Mesendoderm (in vitro differentiated cells): ENCODE data around the gene ZNF668.

Experiments
- DNase-seq: peaks from one replicate; pipeline ENCODE4 v3.0.0; 2013
- H2AK5ac ChIP-seq: 2 replicates; pipeline ENCODE4 v1.6.1; 2013; ENCODE audit warnings: low read length, inconsistent platforms
- H2BK120ac ChIP-seq: 2 replicates; pipeline ENCODE4 v1.6.1; 2013; ENCODE audit warnings: low read depth, mild to moderate bottlenecking, low read length, moderate library complexity, mixed read lengths
- H2BK15ac ChIP-seq: replicated peaks from 2 replicates; pipeline ENCODE4 v1.6.1; 2013; ENCODE audit warnings: low read depth, mild to moderate bottlenecking, moderate library complexity
- H2BK5ac ChIP-seq: 2 replicates; pipeline ENCODE4 v1.6.1; 2013; ENCODE audit warnings: low read length, inconsistent platforms
- H3K18ac ChIP-seq: 2 replicates; pipeline ENCODE4 v1.6.1; 2013; ENCODE audit warnings: mild to moderate bottlenecking, low read length, mixed read lengths
- H3K23ac ChIP-seq: one replicate; pipeline ENCODE4 v1.6.1; 2013; ENCODE audit warnings: low read length
- H3K27ac ChIP-seq: 2 replicates; pipeline ENCODE4 v1.5.1; 2013; ENCODE audit warnings: low read depth, mild to moderate bottlenecking, inconsistent platforms, low read length, moderate library complexity
- H3K27me3 ChIP-seq: 2 replicates; pipeline ENCODE4 v1.6.1; 2013; ENCODE audit warnings: low read length, control low read depth, mild to moderate bottlenecking, inconsistent platforms; ENCODE audit not compliant: insufficient read depth, poor library complexity
- H3K36me3 ChIP-seq: 2 replicates; pipeline ENCODE4 v1.6.1; 2013; ENCODE audit warnings: low read length, inconsistent platforms; ENCODE audit not compliant: control insufficient read depth, insufficient read depth
- H3K4ac ChIP-seq: one replicate; pipeline ENCODE4 v1.6.1; 2013; ENCODE audit warnings: low read depth, mild to moderate bottlenecking, low read length, moderate library complexity
- H3K4me1 ChIP-seq: 2 replicates; pipeline ENCODE4 v1.6.1; 2013; ENCODE audit warnings: low read depth, low read length, inconsistent platforms; ENCODE audit not compliant: control insufficient read depth
- H3K4me2 ChIP-seq: 2 replicates; pipeline ENCODE4 v1.6.1; 2013; ENCODE audit warnings: low read length
- H3K4me3 ChIP-seq: 2 replicates; pipeline ENCODE4 v1.5.1; 2013; ENCODE audit warnings: mild to moderate bottlenecking, low read length
- H3K56ac ChIP-seq: one replicate; pipeline ENCODE4 v1.6.1; 2013; ENCODE audit warnings: low read length
- H3K79me1 ChIP-seq: 2 replicates; pipeline ENCODE4 v1.6.1; 2013; ENCODE audit warnings: low read length, inconsistent platforms
- H3K79me2 ChIP-seq: 2 replicates; pipeline ENCODE4 v1.6.1; 2013; ENCODE audit warnings: mild to moderate bottlenecking, low read length; ENCODE audit not compliant: control insufficient read depth, insufficient read depth
- H3K9ac ChIP-seq: 2 replicates; pipeline ENCODE4 v1.6.1; 2013; ENCODE audit warnings: low read length, inconsistent platforms
- H4K5ac ChIP-seq: one replicate; pipeline ENCODE4 v1.6.1; 2013; ENCODE audit warnings: low read length
- H4K8ac ChIP-seq: one replicate; pipeline ENCODE4 v1.6.1; 2013; ENCODE audit warnings: low read depth, mild to moderate bottlenecking, control low read depth, low read length, moderate library complexity
- WGBS: extraction: QIAGEN DNeasy Blood & Tissue Kit; methylation state at CpG from one replicate; pipeline ENCODE4 v1.1.7; 2013; ENCODE audit warnings: low lambda C conversion rate, missing lambda C conversion rate; ENCODE audit not compliant: insufficient coverage; ENCODE audit errors: extremely low coverage; 5-methylcytosine and 5-hydroxymethylcytosine counted together

ZNF668 gene

GRCh38 chr16:31113121-31114120 is 39.4 kb upstream of the ZNF668 start:
- Histone ChIP-seq H2BK120ac (no peak overlapping the region), H3K79me1 (peaks cover 9% of the 10 kb centered on the region), H2AK5ac (no peak overlapping the region), H3K4me2 (no peak overlapping the region), H3K79me2 (peaks cover 5% of the 10 kb centered on the region), H3K27me3 (no peaks in the 10 kb centered on the region), H3K4me1 (no peaks in the 10 kb centered on the region), H3K27ac (no peak overlapping the region), H3K56ac (no peak overlapping the region), H3K4ac (no peak overlapping the region), H3K9ac (no peak overlapping the region), H2BK15ac (no peak overlapping the region), H2BK5ac (no peak overlapping the region), H3K4me3 (no peak overlapping the region), H3K23ac (no peak overlapping the region), H3K18ac (no peak overlapping the region), H4K8ac (no peak overlapping the region), H4K5ac (no peak overlapping the region), H3K36me3 (peaks cover 4% of the 10 kb centered on the region)
- DNase-seq, result no peak
- WGBS, result no CpG with 5 or more reads among the region's 5 CpGs

GRCh38 chr16:31112711-31113110 is 38.7 kb upstream of the ZNF668 start:
- Histone ChIP-seq H3K9ac (no peak overlapping the region), H3K4me2 (no peak overlapping the region), H3K27ac (no peak overlapping the region), H3K18ac (no peak overlapping the region), H2BK120ac (no peak overlapping the region), H2AK5ac (no peak overlapping the region), H4K8ac (no peak overlapping the region), H3K4me3 (no peak overlapping the region), H4K5ac (no peak overlapping the region), H2BK15ac (no peak overlapping the region), H3K36me3 (peaks cover 4% of the 10 kb centered on the region), H2BK5ac (no peak overlapping the region), H3K27me3 (no peaks in the 10 kb centered on the region), H3K79me1 (peaks cover 4% of the 10 kb centered on the region), H3K56ac (no peak overlapping the region), H3K4ac (no peak overlapping the region), H3K23ac (no peak overlapping the region), H3K4me1 (no peaks in the 10 kb centered on the region), H3K79me2 (no peaks in the 10 kb centered on the region)
- WGBS, result no CpG with 5 or more reads among the region's 2 CpGs
- no peak for DNase-seq

GRCh38 chr16:31111881-31112466 is 37.9 kb upstream of the ZNF668 start:
- no peak overlapping the region for H4K5ac ChIP-seq
- no peak overlapping the region for H3K56ac ChIP-seq
- no peak overlapping the region for H3K9ac ChIP-seq
- no CpG with 5 or more reads among the region's 23 CpGs for WGBS
- H3K79me1 ChIP-seq, result peaks cover 4% of the 10 kb centered on the region
- no peaks in the 10 kb centered on the region for H3K4me1 ChIP-seq
- no peaks in the 10 kb centered on the region for H3K79me2 ChIP-seq
- no peak for DNase-seq
- H3K27me3 ChIP-seq, result no peaks in the 10 kb centered on the region
- no peak overlapping the region for H3K27ac ChIP-seq
- no peak overlapping the region for H2AK5ac ChIP-seq
- no peak overlapping the region for H2BK120ac ChIP-seq
- H3K23ac ChIP-seq, result no peak overlapping the region
- H3K4me2 ChIP-seq, result no peak overlapping the region
- no peak overlapping the region for H2BK5ac ChIP-seq
- no peak overlapping the region for H2BK15ac ChIP-seq
- H3K18ac ChIP-seq, result no peak overlapping the region
- H3K36me3 ChIP-seq, result peaks cover 4% of the 10 kb centered on the region
- no peak overlapping the region for H3K4me3 ChIP-seq
- H4K8ac ChIP-seq, result no peak overlapping the region
- no peak overlapping the region for H3K4ac ChIP-seq

- Histone ChIP-seq H3K56ac (no peak overlapping the region), H3K23ac (no peak overlapping the region), H3K36me3 (peaks cover 4% of the 10 kb centered on the region), H2AK5ac (no peak overlapping the region), H3K4me1 (no peaks in the 10 kb centered on the region), H2BK5ac (no peak overlapping the region), H4K8ac (no peak overlapping the region), H3K18ac (no peak overlapping the region), H3K9ac (no peak overlapping the region), H3K79me1 (peaks cover 4% of the 10 kb centered on the region), H2BK15ac (no peak overlapping the region), H3K4me3 (no peak overlapping the region), H3K79me2 (no peaks in the 10 kb centered on the region), H3K27me3 (no peaks in the 10 kb centered on the region), H3K27ac (no peak overlapping the region), H2BK120ac (no peak overlapping the region), H4K5ac (no peak overlapping the region), H3K4ac (no peak overlapping the region), H3K4me2 (no peak overlapping the region)
- no peak for DNase-seq
- no CpG with 5 or more reads among the region's 26 CpGs for WGBS
These were observed 36.3 kb upstream of the ZNF668 start for GRCh38 chr16:31110106-31111034.

- Histone ChIP-seq H2BK15ac (no peak overlapping the region), H3K4me2 (no peak overlapping the region), H3K79me1 (peaks cover 4% of the 10 kb centered on the region), H3K27me3 (no peaks in the 10 kb centered on the region), H4K5ac (no peak overlapping the region), H3K18ac (no peak overlapping the region), H2BK120ac (no peak overlapping the region), H2AK5ac (no peak overlapping the region), H3K4me3 (no peak overlapping the region), H3K56ac (no peak overlapping the region), H3K79me2 (no peaks in the 10 kb centered on the region), H3K9ac (no peak overlapping the region), H3K23ac (no peak overlapping the region), H3K4me1 (no peaks in the 10 kb centered on the region), H3K36me3 (peaks cover 4% of the 10 kb centered on the region), H2BK5ac (no peak overlapping the region), H3K27ac (no peak overlapping the region), H4K8ac (no peak overlapping the region), H3K4ac (no peak overlapping the region)
- no peak for DNase-seq
- WGBS, result no CpG with 5 or more reads among the region's 12 CpGs
These were observed 35.6 kb upstream of the ZNF668 start for GRCh38 chr16:31109622-31110021.
